ENCODE measurements around the gene CYP4F3.
"Not testable (repeated sequence)": the region's sequence is repeated elsewhere in the genome, so short reads cannot be mapped to it uniquely, and the experiment has no call there.

The CYP4F3 gene

DNA sequence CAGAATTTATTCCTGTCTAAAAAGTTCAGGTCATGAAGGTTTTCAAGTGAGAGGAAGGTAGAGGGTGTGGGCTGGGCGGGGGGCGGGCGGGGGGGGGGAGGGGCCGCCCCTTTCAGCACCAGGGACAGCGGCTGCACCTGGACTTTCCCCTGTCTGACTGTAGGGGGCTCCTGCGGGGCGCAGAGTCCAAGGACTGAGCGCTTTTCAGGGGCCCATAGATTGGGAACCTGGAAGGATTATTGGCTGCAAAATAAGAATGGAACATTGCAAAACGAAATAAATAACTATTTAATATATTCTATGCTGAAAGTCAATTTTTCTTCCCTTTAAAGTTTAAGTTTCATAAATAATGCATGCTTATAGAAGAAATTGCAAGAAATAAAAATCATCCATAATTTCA is 8.9 kb upstream of the CYP4F3 start:
- DNase-seq (ENCODE audit: low read depth in 2 of 2) = no peak

- DNase-seq (ENCODE audit: low read depth in 2 of 2) = no peak
Observed at GRCh38 chr19:15633082-15633835, 7.4 kb upstream of the CYP4F3 start.

- no peak for DNase-seq (ENCODE audit: low read depth in 2 of 2)
Observed at GRCh38 chr19:15634105-15634504, 6.6 kb upstream of the CYP4F3 start.

GRCh38 chr19:15635016-15635805 is 5.5 kb upstream of the CYP4F3 start:
- DNase-seq (ENCODE audit: low read depth in 2 of 2) = no peak

- no peak for DNase-seq (ENCODE audit: low read depth in 2 of 2)
Observed at GRCh38 chr19:15636026-15636425, 4.7 kb upstream of the CYP4F3 start.

DNA sequence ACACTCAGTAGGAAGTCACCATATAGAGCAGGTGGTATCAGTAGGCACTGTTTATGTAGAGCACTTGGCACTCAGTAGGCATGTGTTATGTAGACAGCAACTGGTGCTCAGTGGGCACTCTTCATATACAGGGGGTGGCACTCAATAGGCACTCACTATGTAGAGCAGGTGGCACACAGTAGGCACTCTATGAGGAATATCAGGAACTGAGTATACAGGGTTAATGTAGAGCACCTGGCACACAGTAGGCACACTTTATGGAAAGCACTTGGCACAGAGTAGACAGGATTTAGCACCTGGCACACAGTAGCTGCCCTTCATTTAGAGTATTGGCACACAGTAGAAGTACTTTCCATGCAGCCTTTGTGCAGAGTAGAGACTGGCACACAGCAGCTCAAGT is 1.1 kb upstream of the CYP4F3 start:
- DNase-seq (ENCODE audit: low read depth in 2 of 2) = no peak

DNA sequence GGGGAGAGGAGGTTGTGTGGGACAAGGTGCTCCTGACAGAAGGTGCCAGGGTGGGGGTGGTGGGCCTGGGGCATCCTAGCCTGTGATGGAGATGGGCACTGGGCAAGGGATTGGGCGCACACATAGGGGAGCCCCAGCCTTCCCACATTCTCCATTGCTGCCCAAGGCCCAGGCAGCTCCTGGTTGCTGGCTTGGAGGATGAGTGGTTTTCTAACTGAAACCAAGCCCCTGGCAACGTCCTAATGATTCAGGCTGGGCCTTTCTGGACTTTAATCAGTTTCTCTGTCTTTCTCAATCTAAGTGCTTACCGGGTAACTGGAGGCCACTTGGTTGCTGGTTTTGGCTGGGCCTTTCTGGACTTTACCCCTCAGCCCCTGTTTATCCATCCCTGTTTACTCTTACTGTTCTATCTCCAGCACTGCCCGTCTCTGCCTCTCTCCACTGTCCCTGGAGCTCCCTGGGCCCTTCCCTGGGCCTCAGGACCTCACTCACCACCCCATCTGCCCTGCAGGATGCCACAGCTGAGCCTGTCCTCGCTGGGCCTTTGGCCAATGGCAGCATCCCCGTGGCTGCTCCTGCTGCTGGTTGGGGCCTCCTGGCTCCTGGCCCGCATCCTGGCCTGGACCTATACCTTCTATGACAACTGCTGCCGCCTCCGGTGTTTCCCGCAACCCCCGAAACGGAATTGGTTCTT is 354 bp downstream of the CYP4F3 start:
- DNase-seq (ENCODE audit: low read depth in 2 of 2) = no peak

DNA sequence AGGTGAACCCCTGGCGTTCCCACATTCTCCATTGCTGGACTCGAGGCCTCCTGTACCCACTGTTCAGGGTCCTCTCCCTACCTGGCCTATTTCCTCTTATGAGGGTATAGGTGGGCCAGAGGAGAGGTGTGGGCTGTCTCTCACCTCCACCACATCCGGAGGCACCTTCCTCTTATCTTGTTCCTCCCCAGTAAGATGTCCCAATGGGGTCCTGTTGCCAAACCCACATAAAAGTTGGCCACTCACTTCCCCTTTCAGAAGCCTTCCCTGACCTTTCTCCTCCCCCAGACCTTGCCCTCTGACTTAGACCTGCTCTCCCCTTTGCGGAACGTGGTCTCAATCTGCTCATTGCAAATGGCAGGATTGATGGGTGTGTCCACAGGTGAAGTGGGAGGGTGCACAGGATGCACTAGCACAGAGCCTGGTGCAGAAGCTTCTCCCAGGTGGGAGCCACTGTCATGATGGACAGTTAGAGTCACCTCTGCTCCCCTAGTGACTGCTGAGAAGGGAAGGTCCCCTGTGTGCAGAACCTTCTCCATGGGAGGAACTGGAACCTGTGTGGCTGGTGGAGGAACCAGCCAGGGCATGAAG is 1.3 kb downstream of the CYP4F3 start:
- DNase-seq (ENCODE audit: low read depth in 2 of 2) = no peak

DNA sequence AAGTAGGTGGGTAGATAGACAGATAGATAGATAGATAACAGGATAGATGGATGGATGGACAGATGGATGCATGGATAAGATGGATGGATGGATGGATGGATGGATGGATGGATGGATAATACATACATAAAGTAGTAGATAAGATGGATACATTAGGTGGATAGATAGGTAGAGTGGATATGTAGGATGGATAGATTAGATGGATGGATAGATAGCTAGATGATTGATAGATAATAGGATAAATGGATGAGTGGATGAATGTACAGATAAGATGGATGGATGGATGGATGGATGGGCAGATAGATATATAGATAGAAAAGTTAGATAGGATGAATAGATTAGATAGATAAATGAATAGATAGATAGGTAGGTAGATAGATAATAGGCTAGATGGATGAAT is 2.1 kb downstream of the CYP4F3 start:
- no peak for DNase-seq (ENCODE audit: low read depth in 2 of 2)

- DNase-seq (ENCODE audit: low read depth in 2 of 2) = no peak
Observed at GRCh38 chr19:15643387-15643786, 2.7 kb downstream of the CYP4F3 start.

GRCh38 chr19:15644066-15644741 is 3.5 kb downstream of the CYP4F3 start:
- no peak for DNase-seq (ENCODE audit: low read depth in 2 of 2)

GRCh38 chr19:15644816-15645215 is 4.1 kb downstream of the CYP4F3 start:
- no peak for DNase-seq (ENCODE audit: low read depth in 2 of 2)

DNA sequence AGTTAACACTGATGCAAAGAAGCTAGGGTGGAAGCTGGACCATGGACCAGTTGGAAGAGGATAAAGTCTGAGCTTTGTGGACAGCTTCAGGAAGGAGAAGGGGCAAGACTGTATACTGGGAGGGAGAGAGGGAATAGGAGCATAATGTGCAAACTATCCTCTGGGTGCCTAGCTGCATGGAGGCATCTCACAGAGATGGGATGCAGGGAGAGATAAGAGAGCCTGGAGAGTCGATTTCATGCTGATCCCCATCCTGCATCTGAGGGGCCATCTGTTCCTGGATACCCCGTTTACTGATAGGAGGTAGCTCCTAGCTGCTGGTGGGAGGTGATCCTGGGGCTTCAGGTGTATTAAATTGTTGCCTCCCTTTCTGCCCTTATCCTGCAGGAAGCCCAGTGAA is 8.8 kb downstream of the CYP4F3 start:
- no peak for DNase-seq (ENCODE audit: low read depth in 2 of 2)

DNA sequence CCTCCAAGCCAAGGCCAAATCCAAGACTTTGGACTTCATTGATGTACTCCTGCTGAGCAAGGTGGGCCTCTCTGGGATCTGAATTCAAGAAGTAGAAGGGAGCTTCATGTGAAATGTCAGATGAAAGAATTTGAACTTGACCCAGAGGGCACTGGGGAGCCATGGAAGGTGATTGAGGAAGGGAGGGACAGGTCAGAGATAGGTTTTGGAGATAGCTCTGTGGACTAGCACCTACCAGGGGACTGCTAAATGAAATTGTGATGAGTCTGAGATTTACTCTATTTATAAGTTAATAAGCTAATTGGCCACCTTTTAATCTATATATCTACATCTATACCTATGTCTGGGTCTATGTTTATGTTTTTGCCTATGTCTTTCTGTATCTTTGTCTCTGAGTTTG is 9.4 kb downstream of the CYP4F3 start:
- not testable (repeated sequence) for DNase-seq (ENCODE audit: low read depth in 2 of 2)

DNA sequence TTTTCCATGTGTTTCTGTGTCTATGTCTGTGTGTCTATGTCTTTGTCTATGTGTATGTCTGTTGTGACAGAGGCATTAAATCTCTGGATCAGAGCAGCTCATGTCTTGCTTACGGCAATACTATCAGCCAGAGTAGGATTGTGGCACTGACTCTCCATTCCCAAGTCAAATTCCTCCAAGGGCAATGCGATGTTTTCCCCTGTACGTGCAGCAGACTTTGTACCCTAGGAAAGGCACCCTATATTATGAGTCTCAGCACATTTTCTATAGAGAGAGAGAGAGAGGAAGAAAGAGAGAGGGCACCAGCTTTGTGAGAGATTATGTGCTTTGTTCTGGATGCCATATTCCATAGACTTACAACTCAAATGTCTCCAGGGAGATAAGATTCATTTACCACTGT is 11.1 kb downstream of the CYP4F3 start:
- no peak for DNase-seq (ENCODE audit: low read depth in 2 of 2)

DNA sequence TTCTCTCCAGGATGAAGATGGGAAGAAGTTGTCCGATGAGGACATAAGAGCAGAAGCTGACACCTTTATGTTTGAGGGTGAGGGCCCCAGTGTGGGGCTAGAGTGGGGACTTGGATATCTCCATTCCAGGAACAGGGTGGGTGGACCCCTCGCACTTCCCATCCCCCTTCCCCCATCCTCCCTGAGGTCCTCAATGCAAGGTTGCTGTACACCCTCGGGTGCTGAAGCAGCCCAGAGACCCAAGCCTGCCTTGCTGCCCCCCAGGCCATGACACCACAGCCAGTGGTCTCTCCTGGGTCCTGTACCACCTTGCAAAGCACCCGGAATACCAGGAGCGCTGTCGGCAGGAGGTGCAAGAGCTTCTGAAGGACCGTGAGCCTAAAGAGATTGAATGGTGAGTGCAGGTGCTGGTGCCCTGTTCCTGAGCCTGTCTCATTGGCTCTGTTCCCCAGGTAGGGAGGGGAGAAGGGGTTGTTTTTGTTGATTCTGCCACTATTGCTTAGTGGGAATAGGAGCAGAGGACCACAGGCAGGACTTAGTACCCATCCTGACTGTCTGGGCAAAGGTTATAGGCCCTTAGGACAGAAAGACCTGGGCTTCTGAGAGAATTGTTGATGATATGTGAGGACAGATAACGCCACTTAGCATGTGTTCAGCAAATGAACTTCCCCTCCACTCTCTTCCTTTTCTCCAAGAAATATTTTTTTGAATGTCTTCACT is 12.0 kb downstream of the CYP4F3 start:
- DNase-seq (ENCODE audit: low read depth in 2 of 2) = no peak

- DNase-seq (ENCODE audit: low read depth in 2 of 2) = no peak
Observed at GRCh38 chr19:15656467-15656866, 15.8 kb downstream of the CYP4F3 start.

- no peak for DNase-seq (ENCODE audit: low read depth in 2 of 2)
Observed at GRCh38 chr19:15663247-15663646, 22.6 kb downstream of the CYP4F3 start.

DNA sequence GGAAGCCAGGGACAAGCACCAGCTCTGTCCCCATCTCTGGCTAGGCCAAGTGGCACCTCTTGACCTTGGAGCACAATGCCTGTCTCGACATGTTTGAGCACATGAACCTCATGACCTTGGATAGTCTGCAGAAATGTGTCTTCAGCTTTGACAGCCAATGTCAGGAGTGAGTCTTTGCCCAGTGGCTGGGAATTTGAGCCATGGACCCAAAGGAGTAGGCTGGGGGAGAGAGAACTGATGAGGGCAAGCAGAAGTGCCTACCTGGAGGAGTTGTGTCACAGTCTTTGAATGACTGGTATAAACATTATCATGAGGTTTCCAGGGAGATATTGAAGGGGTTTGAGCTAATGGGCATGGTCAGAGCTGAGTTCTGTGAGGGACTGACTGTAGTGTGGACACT is 25.5 kb downstream of the CYP4F3 start:
- no peak for DNase-seq (ENCODE audit: low read depth in 2 of 2)

- no peak for DNase-seq (ENCODE audit: low read depth in 2 of 2)
Observed at GRCh38 chr19:15666883-15667282, 26.2 kb downstream of the CYP4F3 start.

DNA sequence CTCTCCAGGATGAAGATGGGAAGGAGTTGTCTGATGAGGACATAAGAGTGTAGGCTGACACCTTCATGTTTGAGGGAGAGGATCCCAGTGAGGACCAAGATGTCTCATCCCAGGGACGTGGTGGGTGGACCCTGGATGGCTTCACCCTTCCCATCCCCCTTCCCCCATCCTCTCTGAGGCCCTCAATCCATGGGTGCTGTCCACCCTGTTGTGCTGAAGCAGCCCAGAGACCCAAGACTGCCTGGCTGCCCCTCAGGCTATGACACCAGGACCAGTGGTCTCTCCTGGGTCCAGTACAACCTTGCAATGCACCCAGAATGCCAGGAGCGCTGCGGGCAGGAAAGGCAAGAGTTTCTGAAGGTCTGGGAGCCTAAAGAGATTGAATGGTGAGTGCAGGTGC is 28.7 kb downstream of the CYP4F3 start:
- DNase-seq (ENCODE audit: low read depth in 2 of 2) = no peak
